K562 (cell line): Measurements from ENCODE around the gene EMC9. TPM values are rescaled to one million over a fixed set of nuclear protein-coding genes. Genes with fewer than 3 reads are reported as not detected.

Source experiments
- ATAC-seq: fragments of 200-7000 bp; cut with Tn5 transposase; 3 replicates; pipeline ENCODE4 v1.9.1; 2020; ENCODE audit warnings: moderate library complexity
- BruUV-seq: library from RNA; stranded (reverse); fragments of 400-500 nt; replicated peaks from 2 replicates; lab custom pipeline; 2021; lab: Mats Ljungman, UMichigan
- CTCF ChIA-PET: fragments of 300-600 bp; formaldehyde crosslinking; extraction: SDS; loops from one replicate; lab custom pipeline; 2021; ENCODE audit warnings: low intra/inter-chr PET ratio; lab: Yijun Ruan, JAX
- POLR2A ChIA-PET: fragments of 300-600, 350-650 bp; sonication (Branson Sonifier 250); formaldehyde crosslinking; extraction: SDS; loops from one replicate; lab custom pipeline; 2021; ENCODE audit warnings: antibody characterized with exemption, inconsistent platforms; lab: Yijun Ruan, JAX
- DNase-seq, 4 experiments: peaks; one replicate each; pipeline versions ENCODE4 v3.0.0 to v3.0.0-alpha.2; 2011 to 2018; ENCODE audit warnings: low spot score in 3 of 4, mixed read lengths in 3 of 4; ENCODE audit errors: extremely low read depth in 1 of 4
- FAIRE-seq: peaks from 2 replicates; lab custom pipeline; 2011; peaks lifted over from hg19 to GRCh38; lab: Jason Lieb, UNC
- H2AFZ ChIP-seq: 2 replicates; pipeline ENCODE4 v1.6.0; 2011; ENCODE audit warnings: low read depth, low read length, control low read depth, inconsistent platforms
- H3K27ac ChIP-seq: fragments of 200-600 bp; 3 replicates; pipeline ENCODE4 v1.8.0; 2011; ENCODE audit warnings: low read depth, mild to moderate bottlenecking, control low read depth, inconsistent platforms, low read length, moderate library complexity, mixed read lengths; ENCODE audit errors: extremely low read depth
- H3K27me3 ChIP-seq, 2 experiments: fragments of 300-600 bp in 1 of 2; 2 replicates in 1 of 2; 3 replicates in 1 of 2; pipeline versions ENCODE4 v1.6.0 to v1.8.0; 2011; ENCODE audit warnings: inconsistent platforms in 2 of 2, low read length in 2 of 2, mild to moderate bottlenecking in 1 of 2, mixed read lengths in 1 of 2, moderate library complexity in 1 of 2; ENCODE audit not compliant: control insufficient read depth in 2 of 2, insufficient read depth in 2 of 2
- H3K36me3 ChIP-seq: fragments of 300-600 bp; 3 replicates; pipeline ENCODE4 v1.8.0; 2011; ENCODE audit warnings: mild to moderate bottlenecking, low read length, inconsistent platforms; ENCODE audit not compliant: control insufficient read depth, insufficient read depth
- H3K4me1 ChIP-seq, 2 experiments: fragments of 200-600 bp in 1 of 2; replicated peaks in 1 of 2; 2 replicates in 1 of 2; 3 replicates in 1 of 2; pipeline versions ENCODE4 v1.5.1 to v1.8.0; 2011; ENCODE audit warnings: inconsistent platforms in 2 of 2, low read length in 2 of 2, mild to moderate bottlenecking in 1 of 2, mixed read lengths in 1 of 2, moderate library complexity in 1 of 2; ENCODE audit not compliant: control insufficient read depth in 2 of 2, insufficient read depth in 2 of 2
- H3K4me2 ChIP-seq: 2 replicates; pipeline ENCODE4 v1.6.1; 2011; ENCODE audit warnings: low read length, control low read depth, inconsistent platforms, mixed read lengths; ENCODE audit not compliant: insufficient read depth
- H3K4me3 ChIP-seq: fragments of 200-600 bp; sonication (generic), shearing (Covaris generic); 2 replicates; pipeline ENCODE4 v1.5.1; 2016; ENCODE audit warnings: control low read depth, inconsistent platforms
- H3K79me2 ChIP-seq: fragments of 200-600 bp; 3 replicates; pipeline ENCODE4 v1.8.0; 2011; ENCODE audit warnings: low read length, inconsistent platforms; ENCODE audit not compliant: control insufficient read depth, insufficient read depth
- H3K9ac ChIP-seq, 2 experiments: 2 replicates each; pipeline versions ENCODE4 v1.6.0 to v1.6.1; 2011; ENCODE audit warnings: low read depth in 2 of 2, low read length in 2 of 2, control low read depth in 1 of 2, inconsistent platforms in 1 of 2, mild to moderate bottlenecking in 1 of 2, mixed read lengths in 1 of 2; ENCODE audit not compliant: insufficient read depth in 1 of 2
- H3K9me1 ChIP-seq: one replicate; pipeline ENCODE4 v1.6.0; 2011; ENCODE audit warnings: inconsistent platforms, mild to moderate bottlenecking, low read length, moderate library complexity; ENCODE audit not compliant: control insufficient read depth, insufficient read depth
- H3K9me3 ChIP-seq: replicated peaks from 2 replicates; pipeline ENCODE4 v1.5.1; 2011; ENCODE audit warnings: low read depth, low read length, inconsistent platforms; ENCODE audit not compliant: control insufficient read depth, insufficient read depth
- H4K20me1 ChIP-seq: replicated peaks from 2 replicates; pipeline ENCODE4 v1.6.1; 2011; ENCODE audit warnings: low read length, inconsistent platforms, mixed read lengths; ENCODE audit not compliant: control insufficient read depth, insufficient read depth
- DDX20 ChIP-seq: fragments of 450-650 bp; IDR thresholded peaks from 2 replicates; pipeline ENCODE4 v1.6.1; 2016; ENCODE audit warnings: missing genetic modification characterization, low read depth, mild to moderate bottlenecking, missing compliant biosample characterization, moderate library complexity
- HNRNPLL ChIP-seq: fragments of 200-400 bp; formaldehyde crosslinking; IDR thresholded peaks from 2 replicates; pipeline ENCODE4 v1.6.1; 2017; ENCODE audit warnings: low read length, low read depth, mild to moderate bottlenecking; ENCODE audit not compliant: poor library complexity, severe bottlenecking
- KDM4B ChIP-seq, 2 experiments: fragments of 450-650 bp in 1 of 2; sonication (generic) in 1 of 2; IDR thresholded peaks; 2 replicates each; pipeline ENCODE4 v1.6.1; 2016 to 2017; ENCODE audit warnings: borderline replicate concordance in 2 of 2, antibody characterized with exemption in 1 of 2, low read depth in 1 of 2, mild to moderate bottlenecking in 1 of 2
- PTRF ChIP-seq: fragments of 450-650 bp; IDR thresholded peaks from 2 replicates; pipeline ENCODE4 v1.6.1; 2016; ENCODE audit warnings: mild to moderate bottlenecking, missing genetic modification characterization, missing compliant biosample characterization
- SREBF1 ChIP-seq: fragments of 150-350 bp; IDR thresholded peaks from 2 replicates; pipeline ENCODE4 v1.6.1; 2014; ENCODE audit warnings: antibody characterized with exemption, low read depth, low read length, borderline replicate concordance
- STAT5A ChIP-seq: IDR thresholded peaks from 2 replicates; pipeline ENCODE4 v1.6.1; 2012; ENCODE audit warnings: low read length, inconsistent platforms, borderline replicate concordance
- YBX1 ChIP-seq: fragments of 450-650 bp; IDR thresholded peaks from 2 replicates; pipeline ENCODE4 v1.7.1; 2016; ENCODE audit warnings: mild to moderate bottlenecking
- YY1 ChIP-seq, 3 experiments: IDR thresholded peaks; 2 replicates each; pipeline ENCODE4 v1.6.1; 2011; ENCODE audit warnings: low read length in 2 of 3, mild to moderate bottlenecking in 2 of 3, moderate library complexity in 2 of 3, borderline replicate concordance in 1 of 3, control low read depth in 1 of 3, low read depth in 1 of 3; ENCODE audit not compliant: insufficient read depth in 3 of 3, insufficient replicate concordance in 2 of 3, control insufficient read depth in 1 of 3, insufficient read length in 1 of 3; ENCODE audit errors: extremely low read depth in 1 of 3
- ZC3H4 ChIP-seq: sonication (generic); formaldehyde crosslinking; IDR thresholded peaks from 2 replicates; pipeline ENCODE4 v1.9.0; 2021; ENCODE audit warnings: missing genetic modification reagents, borderline replicate concordance
- ZKSCAN3 ChIP-seq: fragments of 250-450 bp; sonication (Bioruptor Pico); IDR thresholded peaks from 2 replicates; pipeline ENCODE4 v1.4.0; 2020
- ZNF124 ChIP-seq: sonication (generic); formaldehyde crosslinking; IDR thresholded peaks from 2 replicates; pipeline ENCODE4 v1.8.1; 2022; ENCODE audit warnings: missing genetic modification reagents
- WGBS: fragments of 100-300 bp; shearing (Covaris generic); methylation state at CpG from one replicate; pipeline ENCODE4 v1.1.6; 2016; ENCODE audit warnings: low coverage, mixed read lengths; ENCODE audit not compliant: insufficient coverage; ENCODE audit errors: missing lambda C conversion rate; 5-methylcytosine and 5-hydroxymethylcytosine counted together
- in situ Hi-C: fragments of 300-500 bp; cut with MboI; formaldehyde crosslinking; loops from 4 replicates; pipeline ENCODE4 v1.15.0; 2018; ENCODE audit warnings: inconsistent platforms, mixed read lengths
- intact Hi-C: fragments of 100-400 bp; cut with micrococcal nuclease; formaldehyde crosslinking; loops from 2 replicates; pipeline ENCODE4 v1.14.2; 2022
- polyA plus RNA-seq, 8 experiments: library from polyadenylated mRNA; depleted of rRNA in 4 of 8; stranded (reverse) in 5 of 8; unstranded in 3 of 8; fragments of >200 nt; fragmentation: Nextera tagmentation in 2 of 8; fragmentation: Illumina TruSeq in 1 of 8; extraction: Ambion mirVana in 2 of 8; extraction: Trizol in 1 of 8; gene quantifications; 2 replicates each; pipeline versions ENCODE4 v1.2.1 to v1.2.3, GENCODE V29; 2011 to 2014; ENCODE audit warnings: inconsistent platforms in 1 of 8, missing spikeins in 1 of 8
- total RNA-seq, 7 experiments: library from RNA; depleted of rRNA in 6 of 7; stranded (reverse); fragments of >200 nt in 6 of 7; fragmentation: Illumina TruSeq in 2 of 7; extraction: Trizol in 2 of 7; gene quantifications; 2 replicates each; pipeline versions ENCODE4 v1.2.1 to v1.2.3, GENCODE V29; 2011 to 2021; ENCODE audit warnings: low replicate concordance in 1 of 7
- TF ChIP-seq, protein P1 (sequence below): sonication (generic); IDR thresholded peaks from 2 replicates; pipeline ENCODE4 v1.6.1; 2016

EMC9 gene
- total and polyA plus RNA-seq, 9 of the 15 experiments (the other 6 are each of a cell fraction or from before 2014, with no cell fraction given) = 3.1 to 13.2 (median 7.8) TPM

DNA sequence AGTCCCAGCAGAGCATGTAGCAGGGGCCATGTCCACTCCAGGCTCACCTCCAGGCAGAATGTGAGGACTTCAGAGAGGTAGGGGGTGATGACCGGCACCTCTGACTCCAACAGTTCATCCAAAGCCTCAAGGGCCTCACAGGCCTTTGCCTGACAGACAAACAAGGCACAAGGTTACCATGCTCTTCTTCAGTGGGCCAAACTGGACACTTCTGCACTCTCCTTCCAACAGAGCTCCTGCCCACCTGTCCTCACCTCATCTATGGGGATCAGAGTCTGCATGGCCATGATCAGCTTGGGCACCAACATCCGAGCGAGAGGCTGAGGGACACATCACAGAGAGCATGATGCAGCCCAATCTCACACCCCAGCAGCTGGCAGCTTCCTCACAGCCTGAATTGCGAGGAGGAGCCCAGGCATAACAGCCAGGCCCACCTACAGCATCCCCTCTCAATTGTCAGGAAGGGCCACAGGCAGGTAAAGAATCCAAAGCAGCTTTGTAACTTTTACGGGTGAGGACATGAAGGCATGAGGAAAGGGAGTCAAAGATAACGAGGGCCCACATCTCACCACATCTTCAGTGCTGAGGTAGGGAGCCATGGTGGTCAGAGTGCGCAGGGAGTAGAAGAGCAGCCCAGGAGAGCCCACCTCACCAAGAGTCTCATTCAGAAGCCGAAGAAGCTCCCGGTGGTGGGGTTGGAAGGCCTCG lies 45.6 kb upstream of the EMC9 start:
- Histone ChIP-seq H4K20me1 (peaks cover 9% of the 10 kb centered on the region; the same call in 1 of the 2 replicates), H3K79me2 (peaks cover 18% of the 10 kb centered on the region), H3K9me1 (peaks cover 3% of the 10 kb centered on the region), H3K9me3 (no peaks in the 10 kb centered on the region), H3K4me2 (0 out of 2 replicates have a peak overlapping the region, but pooled peaks have one; percentile 87), H3K4me1 (peaks cover 0 to 21% of the 10 kb centered on the region in 2 experiments; a peak in 3 of 5 replicates), H3K27ac (no peak overlapping the region), H3K27me3 (no peaks in the 10 kb centered on the region), H2AFZ (no peak overlapping the region), H3K9ac (peak overlapping the region; percentile 87 to 91; a peak in 3 of 4 replicates), H3K4me3 (peak overlapping the region; percentile 71; the same call in 1 of the 2 replicates), H3K36me3 (peaks cover 71% of the 10 kb centered on the region; the same call in 2 of the 3 replicates)
- ATAC-seq (no peak), FAIRE-seq (no peak), DNase-seq (no peak)
- in situ Hi-C loops = no loop called here
- TF ChIP-seq ZNF124 (CRISPR knock-in tag) = no peak
- TF ChIP-seq HNRNPLL = peak; percentile 14
- BruUV-seq = no TSS peak
- WGBS = 81% methylated on average over 7 of the region's 10 CpGs
- ChIA-PET POLR2A (no interaction called here), CTCF (no interaction called here)
- intact Hi-C loops = no loop called here

DNA sequence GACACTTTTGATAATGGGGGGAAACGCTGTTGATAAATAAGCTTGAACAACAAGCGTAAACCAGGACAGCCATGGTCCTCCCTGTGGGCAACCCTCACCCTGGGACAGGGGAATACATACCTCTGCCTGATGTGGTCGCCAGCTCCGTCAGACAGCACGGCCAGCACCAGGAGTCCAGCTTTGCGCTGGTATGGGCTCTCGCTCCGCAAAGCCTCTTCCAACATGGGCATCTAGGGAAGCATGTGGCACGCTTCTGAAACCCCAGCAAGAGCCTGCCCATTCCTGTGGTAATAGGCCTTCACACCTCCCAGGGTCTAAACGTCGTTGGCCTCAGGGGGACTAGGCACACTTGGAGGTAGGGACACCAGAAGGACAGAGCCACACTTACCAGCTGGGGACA lies 44.4 kb upstream of the EMC9 start:
- ChIA-PET POLR2A (interaction anchor here (0.9 to 1.5 kb wide), 2 partner anchors 10 to 11 kb away, joined by 3 to 5 read pairs; partner anchors contain the start of gene TM9SF1), CTCF (no interaction called here)
- DNase-seq (no peak), FAIRE-seq (no peak), ATAC-seq (no peak)
- peaks cover 3% of the 10 kb centered on the region for H3K9me1 ChIP-seq
- no peaks in the 10 kb centered on the region for H3K9me3 ChIP-seq
- H3K36me3 ChIP-seq = peaks cover 75% of the 10 kb centered on the region; the same call in 2 of the 3 replicates
- H3K79me2 ChIP-seq = peaks cover 18% of the 10 kb centered on the region
- no peak overlapping the region for H2AFZ ChIP-seq
- intact Hi-C loops = no loop called here
- 87% methylated on average over 8 of the region's 11 CpGs for WGBS
- no peak overlapping the region for H3K4me3 ChIP-seq
- H3K9ac ChIP-seq = no peak overlapping the region
- H4K20me1 ChIP-seq = peaks cover 9% of the 10 kb centered on the region; the same call in 1 of the 2 replicates
- in situ Hi-C loops = no loop called here
- H3K27ac ChIP-seq = no peak overlapping the region
- no peak overlapping the region for H3K4me2 ChIP-seq
- BruUV-seq = no TSS peak
- no peaks in the 10 kb centered on the region for H3K27me3 ChIP-seq
- H3K4me1 ChIP-seq = peaks cover 0 to 21% of the 10 kb centered on the region in 2 experiments; a peak in 3 of 5 replicates
- TF ChIP-seq STAT5A (no peak), ZKSCAN3 (no peak), ZC3H4 (no peak), YBX1 (no peak), YY1 (IDR thresholded peaks at IDR 0.05; ENCODE audit: borderline replicate concordance in 1 of 3, control insufficient read depth in 1 of 3, extremely low read depth in 1 of 3, insufficient read depth in 3 of 3, insufficient read length in 1 of 3, insufficient replicate concordance in 2 of 3, low read depth in 1 of 3, low read length in 2 of 3) (no peak), DDX20 (tag) (no peak), SREBF1 (no peak), KDM4B (IDR thresholded peaks at IDR 0.05; ENCODE audit: borderline replicate concordance in 2 of 2, low read depth in 1 of 2) (no peak), PTRF (tag) (no peak)
- TF ChIP-seq, protein P1, sequence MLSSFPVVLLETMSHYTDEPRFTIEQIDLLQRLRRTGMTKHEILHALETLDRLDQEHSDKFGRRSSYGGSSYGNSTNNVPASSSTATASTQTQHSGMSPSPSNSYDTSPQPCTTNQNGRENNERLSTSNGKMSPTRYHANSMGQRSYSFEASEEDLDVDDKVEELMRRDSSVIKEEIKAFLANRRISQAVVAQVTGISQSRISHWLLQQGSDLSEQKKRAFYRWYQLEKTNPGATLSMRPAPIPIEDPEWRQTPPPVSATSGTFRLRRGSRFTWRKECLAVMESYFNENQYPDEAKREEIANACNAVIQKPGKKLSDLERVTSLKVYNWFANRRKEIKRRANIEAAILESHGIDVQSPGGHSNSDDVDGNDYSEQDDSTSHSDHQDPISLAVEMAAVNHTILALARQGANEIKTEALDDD = no peak
